HepG2 (cell line): ENCODE data around the gene DGKD. TPM values are rescaled to one million over a fixed set of nuclear protein-coding genes. Genes with fewer than 3 reads are reported as not detected.

Experiments used
- ATAC-seq: fragments of 200-7000 bp; cut with Tn5 transposase; 3 replicates; pipeline ENCODE4 v1.9.1; 2020; ENCODE audit warnings: mild to moderate bottlenecking, moderate library complexity
- BruUV-seq: library from RNA; stranded (reverse); fragments of 400-500 nt; replicated peaks from 2 replicates; lab custom pipeline; 2021; lab: Mats Ljungman, UMichigan
- CTCF ChIA-PET: fragments of 300-600 bp; formaldehyde crosslinking; extraction: SDS; loops from one replicate; lab custom pipeline; 2021; ENCODE audit warnings: low total read pairs, inconsistent platforms, low intra/inter-chr PET ratio; lab: Yijun Ruan, JAX
- POLR2A ChIA-PET: fragments of 350-600 bp; sonication (Branson Sonifier 250); formaldehyde crosslinking; loops from one replicate; lab custom pipeline; 2020; ENCODE audit warnings: antibody characterized with exemption, inconsistent platforms; lab: Yijun Ruan, JAX
- DNase-seq: peaks from one replicate; pipeline ENCODE4 v3.0.0-alpha.2; 2015; ENCODE audit warnings: low spot score
- FAIRE-seq: peaks from 3 replicates; lab custom pipeline; 2011; peaks lifted over from hg19 to GRCh38; lab: Jason Lieb, UNC
- H2AFZ ChIP-seq: one replicate; pipeline ENCODE4 v1.6.1; 2011; ENCODE audit warnings: low read length, inconsistent platforms
- H3K27ac ChIP-seq: fragments of 300-600 bp; 3 replicates; pipeline ENCODE4 v1.8.0; 2011; ENCODE audit warnings: mixed run types, mild to moderate bottlenecking, mixed read lengths, low read length, inconsistent platforms; ENCODE audit not compliant: insufficient read depth; ENCODE audit errors: extremely low read length
- H3K27me3 ChIP-seq, 2 experiments: fragments of 200-600 bp in 1 of 2; 2 replicates in 1 of 2; 3 replicates in 1 of 2; pipeline versions ENCODE4 v1.6.0 to v1.8.0; 2011; ENCODE audit warnings: low read length in 2 of 2, mild to moderate bottlenecking in 2 of 2, moderate library complexity in 2 of 2, inconsistent platforms in 1 of 2; ENCODE audit not compliant: insufficient read depth in 2 of 2, control insufficient read depth in 1 of 2
- H3K36me3 ChIP-seq, 2 experiments: fragments of 200-600 bp in 1 of 2; replicated peaks in 1 of 2; 2 replicates in 1 of 2; 3 replicates in 1 of 2; pipeline versions ENCODE4 v1.5.1 to v1.8.0; 2011; ENCODE audit warnings: low read length in 2 of 2, inconsistent platforms in 1 of 2; ENCODE audit not compliant: insufficient read depth in 2 of 2, control insufficient read depth in 1 of 2
- H3K4me1 ChIP-seq: 2 replicates; pipeline ENCODE4 v1.5.1; 2012; ENCODE audit warnings: low read length, inconsistent platforms; ENCODE audit not compliant: insufficient read depth
- H3K4me2 ChIP-seq: 2 replicates; pipeline ENCODE4 v1.6.0; 2011; ENCODE audit warnings: low read depth, low read length, inconsistent platforms
- H3K4me3 ChIP-seq, 3 experiments: fragments of 200-600 bp in 1 of 3; sonication (generic), shearing (Covaris generic) in 1 of 3; replicated peaks in 1 of 3; 2 replicates each; pipeline ENCODE4 v1.5.1; 2011 to 2016; ENCODE audit warnings: low read length in 3 of 3, inconsistent platforms in 2 of 3, low read depth in 2 of 3, mild to moderate bottlenecking in 2 of 3, control low read depth in 1 of 3, mixed read lengths in 1 of 3; ENCODE audit not compliant: insufficient read depth in 1 of 3
- H3K79me2 ChIP-seq: one replicate; pipeline ENCODE4 v1.6.1; 2011; ENCODE audit warnings: low read length, inconsistent platforms; ENCODE audit not compliant: insufficient read depth
- H3K9ac ChIP-seq: 2 replicates; pipeline ENCODE4 v1.6.0; 2011; ENCODE audit warnings: mild to moderate bottlenecking, low read depth, low read length, inconsistent platforms; ENCODE audit not compliant: insufficient read depth
- H3K9me3 ChIP-seq: 2 replicates; pipeline ENCODE4 v1.5.1; 2012; ENCODE audit warnings: mild to moderate bottlenecking, low read length
- H4K20me1 ChIP-seq: 2 replicates; pipeline ENCODE4 v1.6.0; 2011; ENCODE audit warnings: inconsistent platforms, mild to moderate bottlenecking, low read length, moderate library complexity; ENCODE audit not compliant: insufficient read depth
- FIP1L1 ChIP-seq: fragments of 200-400 bp; formaldehyde crosslinking; IDR thresholded peaks from 2 replicates; pipeline ENCODE4 v1.6.1; 2018; ENCODE audit warnings: low read depth, mild to moderate bottlenecking, low read length, moderate library complexity, borderline replicate concordance; ENCODE audit not compliant: insufficient read depth
- IRF2 ChIP-seq: IDR thresholded peaks from 2 replicates; pipeline ENCODE4 v1.6.1; 2018; ENCODE audit warnings: missing genetic modification reagents, missing compliant biosample characterization
- KIAA2018 ChIP-seq: sonication (generic); formaldehyde crosslinking; IDR thresholded peaks from 2 replicates; pipeline ENCODE4 v1.5.0; 2020; ENCODE audit warnings: mild to moderate bottlenecking, missing genetic modification reagents, borderline replicate concordance
- KLF13 ChIP-seq: sonication (generic); formaldehyde crosslinking; IDR thresholded peaks from 2 replicates; pipeline ENCODE4 v1.4.0; 2020; ENCODE audit warnings: mild to moderate bottlenecking, missing genetic modification reagents
- NR2F2 ChIP-seq: IDR thresholded peaks from 2 replicates; pipeline ENCODE4 v1.6.1; 2012; ENCODE audit warnings: low read depth, inconsistent platforms, borderline replicate concordance
- POLR2AphosphoS2 ChIP-seq: IDR thresholded peaks from 2 replicates; pipeline ENCODE4 v1.6.1; 2011; ENCODE audit warnings: low read depth, low read length, improper control_type of control experiment
- SNAPC5 ChIP-seq: sonication (generic); formaldehyde crosslinking; IDR thresholded peaks from 2 replicates; pipeline ENCODE4 v1.8.1; 2023; ENCODE audit warnings: mild to moderate bottlenecking, missing genetic modification reagents, borderline replicate concordance
- SRSF1 ChIP-seq: fragments of 200-400 bp; formaldehyde crosslinking; optimal IDR thresholded peaks from 2 replicates; pipeline ENCODE3; 2017; ENCODE audit warnings: mild to moderate bottlenecking, low read depth, low read length, moderate library complexity
- SYNCRIP ChIP-seq: fragments of 200-400 bp; formaldehyde crosslinking; IDR thresholded peaks from 2 replicates; pipeline ENCODE4 v1.6.1; 2018; ENCODE audit warnings: mild to moderate bottlenecking, low read depth, low read length; ENCODE audit not compliant: insufficient read depth
- TAF1 ChIP-seq: sonication (generic); formaldehyde crosslinking; IDR thresholded peaks from 2 replicates; pipeline ENCODE4 v1.4.0; 2020; ENCODE audit warnings: missing genetic modification reagents
- ZBTB43 ChIP-seq: sonication (generic); formaldehyde crosslinking; conservative IDR thresholded peaks from 2 replicates; pipeline ENCODE4 v1.4.0; 2020; ENCODE audit warnings: missing genetic modification reagents
- ZNF24 ChIP-seq: fragments of 450-650 bp; IDR thresholded peaks from 2 replicates; pipeline ENCODE4 v1.6.1; 2017; ENCODE audit warnings: antibody characterized with exemption, mild to moderate bottlenecking
- ZNF878 ChIP-seq: sonication (generic); formaldehyde crosslinking; IDR thresholded peaks from 2 replicates; pipeline ENCODE4 v1.8.1; 2023; ENCODE audit warnings: mild to moderate bottlenecking, missing genetic modification reagents, moderate library complexity
- WGBS: methylation state at CpG from one replicate; pipeline ENCODE4 v1.1.6; 2017; ENCODE audit warnings: low lambda C conversion rate; 5-methylcytosine and 5-hydroxymethylcytosine counted together
- in situ Hi-C: cut with HindIII; loops from 2 replicates; pipeline ENCODE4 v1.10.0; 2017; ENCODE audit warnings: low pct_unique_long_range_greater_than_20kb; ENCODE audit not compliant: extremely low pct_ligation_motif_present
- intact Hi-C: fragments of 100-400 bp; cut with micrococcal nuclease; formaldehyde crosslinking; loops from one replicate; pipeline ENCODE4 v1.10.0; 2022; ENCODE audit not compliant: unreplicated experiment
- polyA plus RNA-seq, 8 experiments: library from polyadenylated mRNA; depleted of rRNA in 3 of 8; stranded (reverse) in 7 of 8; unstranded in 1 of 8; fragments of >200 nt; fragmentation: Illumina TruSeq in 4 of 8; extraction: Trizol in 4 of 8; gene quantifications; 2 replicates each; pipeline versions ENCODE4 v1.2.1 to v1.2.3, GENCODE V29; 2011 to 2016; ENCODE audit warnings: low read depth in 4 of 8, missing spikeins in 1 of 8, mixed read lengths in 1 of 8; ENCODE audit not compliant: insufficient read depth in 1 of 8
- total RNA-seq, 5 experiments: library from RNA; depleted of rRNA; stranded (reverse); fragments of >200 nt; fragmentation: Illumina TruSeq; extraction: Trizol; gene quantifications; 2 replicates each; pipeline ENCODE4 v1.2.3, GENCODE V29; 2016; ENCODE audit warnings: low read depth in 1 of 5

The DGKD gene
- total and polyA plus RNA-seq, 2 of the 13 experiments (the other 11 are each of a cell fraction or from before 2014, with no cell fraction given) = 24.5 to 33.2 TPM

- H2AFZ ChIP-seq = no peak overlapping the region
- FAIRE-seq = no peak
- TF ChIP-seq ZBTB43 (no peak), NR2F2 (no peak), IRF2 (CRISPR knock-in tag) (no peak), ZNF24 (no peak), SNAPC5 (CRISPR knock-in tag) (no peak), TAF1 (CRISPR knock-in tag) (no peak), SRSF1 (no peak), ZNF878 (CRISPR knock-in tag) (no peak), POLR2AphosphoS2 (no peak), KLF13 (CRISPR knock-in tag) (no peak), FIP1L1 (no peak), KIAA2018 (CRISPR knock-in tag) (no peak), SYNCRIP (no peak)
- BruUV-seq = no TSS peak
- in situ Hi-C loops (no loop called here), intact Hi-C loops (no loop called here)
- no peak overlapping the region for H3K4me3 ChIP-seq
- no peaks in the 10 kb centered on the region for H3K9me3 ChIP-seq
- WGBS = 90% methylated on average over 7 of the region's 7 CpGs
- H3K4me1 ChIP-seq = peaks cover 10% of the 10 kb centered on the region
- ATAC-seq = no peak
- no peaks in the 10 kb centered on the region for H4K20me1 ChIP-seq
- H3K27me3 ChIP-seq = no peaks in the 10 kb centered on the region
- no peak for DNase-seq
- no peaks in the 10 kb centered on the region for H3K79me2 ChIP-seq
- CTCF ChIA-PET = no interaction called here
- no peak overlapping the region for H3K4me2 ChIP-seq
- H3K9ac ChIP-seq = no peak overlapping the region
- H3K27ac ChIP-seq = no peak overlapping the region
- POLR2A ChIA-PET = no interaction called here
- H3K36me3 ChIP-seq = peaks cover 39 to 85% of the 10 kb centered on the region in 2 experiments
Observed at GRCh38 chr2:233455491-233455890, 101.2 kb downstream of the DGKD start.
